GM23338 (cell line): ENCODE results near the gene CFAP97.

ENCODE experiments used
- CREB1 ChIP-seq: fragments of 250-450 bp; sonication (Bioruptor Pico); IDR thresholded peaks from 2 replicates; pipeline ENCODE4 v1.5.0; 2020; ENCODE audit warnings: low read depth, mild to moderate bottlenecking, moderate library complexity
- EZH2 ChIP-seq: fragments of 200-600 bp; sonication (generic); IDR thresholded peaks from one replicate; pipeline ENCODE4 v1.8.0; 2017; ENCODE audit warnings: antibody characterized with exemption, mild to moderate bottlenecking, low read depth; ENCODE audit not compliant: unreplicated experiment
- JUNB ChIP-seq: IDR thresholded peaks from one replicate; pipeline ENCODE4 v1.6.1; 2016; ENCODE audit warnings: antibody characterized with exemption; ENCODE audit not compliant: unreplicated experiment
- NANOG ChIP-seq: IDR thresholded peaks from 2 replicates; pipeline ENCODE4 v1.6.1; 2016; ENCODE audit warnings: antibody characterized with exemption, borderline replicate concordance
- POLR2AphosphoS5 ChIP-seq: IDR thresholded peaks from 2 replicates; pipeline ENCODE4 v1.6.1; 2016; ENCODE audit warnings: antibody characterized with exemption, low read depth
- ZNF331 ChIP-seq: fragments of 250-450 bp; sonication (Bioruptor Pico); IDR thresholded peaks from 2 replicates; pipeline ENCODE4 v1.5.0; 2020; ENCODE audit warnings: low read depth, mild to moderate bottlenecking, moderate library complexity
- TF ChIP-seq, protein P1 (sequence below), 2 experiments: fragments of 200-600 bp in 1 of 2; sonication (generic) in 1 of 2; conservative IDR thresholded peaks; 2 replicates each; pipeline versions ENCODE4 v1.5.1 to v1.6.1; 2016 to 2017; ENCODE audit warnings: antibody characterized with exemption in 2 of 2, low read depth in 2 of 2, mild to moderate bottlenecking in 2 of 2, moderate library complexity in 1 of 2
- TF ChIP-seq, protein P2 (sequence below): IDR thresholded peaks from one replicate; pipeline ENCODE4 v1.6.1; 2018; ENCODE audit warnings: antibody characterized with exemption; ENCODE audit not compliant: unreplicated experiment

DNA sequence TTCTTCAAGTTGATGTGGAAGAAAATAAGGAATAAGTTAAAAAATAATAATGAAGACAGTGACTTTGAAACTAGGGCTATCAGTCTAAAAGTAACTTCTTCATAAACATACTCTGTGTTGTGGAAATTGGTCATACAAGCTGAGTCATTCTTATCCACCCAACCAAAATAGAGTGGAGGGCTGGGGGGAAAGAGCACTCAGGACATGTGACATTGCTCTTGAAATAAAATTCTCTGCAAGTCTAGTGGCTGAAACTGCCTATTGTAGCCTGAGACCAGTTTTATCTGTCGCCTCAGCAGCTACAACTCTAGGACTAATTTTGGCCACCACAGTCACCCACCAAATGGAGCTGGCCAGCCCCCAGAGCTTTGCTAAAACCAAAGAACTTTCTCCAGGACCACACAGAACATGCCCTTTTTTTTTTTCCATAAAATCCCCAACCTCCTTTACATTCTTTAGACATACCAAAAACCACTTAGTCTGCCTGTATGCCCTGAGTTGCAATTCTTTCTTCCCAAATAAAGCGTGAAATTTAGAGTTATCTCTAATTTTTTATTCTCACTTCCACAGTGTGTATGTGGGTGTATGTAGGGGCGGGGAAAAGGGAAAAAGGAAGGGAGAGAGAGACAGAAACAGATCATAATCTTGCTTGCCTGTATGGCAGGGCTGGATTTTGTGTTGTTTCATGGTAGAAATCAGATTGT, 83.7 kb downstream of the CFAP97 start:
- TF ChIP-seq, protein P1, sequence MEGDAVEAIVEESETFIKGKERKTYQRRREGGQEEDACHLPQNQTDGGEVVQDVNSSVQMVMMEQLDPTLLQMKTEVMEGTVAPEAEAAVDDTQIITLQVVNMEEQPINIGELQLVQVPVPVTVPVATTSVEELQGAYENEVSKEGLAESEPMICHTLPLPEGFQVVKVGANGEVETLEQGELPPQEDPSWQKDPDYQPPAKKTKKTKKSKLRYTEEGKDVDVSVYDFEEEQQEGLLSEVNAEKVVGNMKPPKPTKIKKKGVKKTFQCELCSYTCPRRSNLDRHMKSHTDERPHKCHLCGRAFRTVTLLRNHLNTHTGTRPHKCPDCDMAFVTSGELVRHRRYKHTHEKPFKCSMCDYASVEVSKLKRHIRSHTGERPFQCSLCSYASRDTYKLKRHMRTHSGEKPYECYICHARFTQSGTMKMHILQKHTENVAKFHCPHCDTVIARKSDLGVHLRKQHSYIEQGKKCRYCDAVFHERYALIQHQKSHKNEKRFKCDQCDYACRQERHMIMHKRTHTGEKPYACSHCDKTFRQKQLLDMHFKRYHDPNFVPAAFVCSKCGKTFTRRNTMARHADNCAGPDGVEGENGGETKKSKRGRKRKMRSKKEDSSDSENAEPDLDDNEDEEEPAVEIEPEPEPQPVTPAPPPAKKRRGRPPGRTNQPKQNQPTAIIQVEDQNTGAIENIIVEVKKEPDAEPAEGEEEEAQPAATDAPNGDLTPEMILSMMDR (conservative IDR thresholded peaks at IDR 0.05; ENCODE audit: low read depth in 2 of 2), result no peak
- TF ChIP-seq POLR2AphosphoS5 (no peak), EZH2 (no peak), ZNF331 (CRISPR knock-in tag) (no peak), NANOG (no peak), JUNB (no peak), CREB1 (CRISPR knock-in tag) (no peak)
- TF ChIP-seq, protein P2, sequence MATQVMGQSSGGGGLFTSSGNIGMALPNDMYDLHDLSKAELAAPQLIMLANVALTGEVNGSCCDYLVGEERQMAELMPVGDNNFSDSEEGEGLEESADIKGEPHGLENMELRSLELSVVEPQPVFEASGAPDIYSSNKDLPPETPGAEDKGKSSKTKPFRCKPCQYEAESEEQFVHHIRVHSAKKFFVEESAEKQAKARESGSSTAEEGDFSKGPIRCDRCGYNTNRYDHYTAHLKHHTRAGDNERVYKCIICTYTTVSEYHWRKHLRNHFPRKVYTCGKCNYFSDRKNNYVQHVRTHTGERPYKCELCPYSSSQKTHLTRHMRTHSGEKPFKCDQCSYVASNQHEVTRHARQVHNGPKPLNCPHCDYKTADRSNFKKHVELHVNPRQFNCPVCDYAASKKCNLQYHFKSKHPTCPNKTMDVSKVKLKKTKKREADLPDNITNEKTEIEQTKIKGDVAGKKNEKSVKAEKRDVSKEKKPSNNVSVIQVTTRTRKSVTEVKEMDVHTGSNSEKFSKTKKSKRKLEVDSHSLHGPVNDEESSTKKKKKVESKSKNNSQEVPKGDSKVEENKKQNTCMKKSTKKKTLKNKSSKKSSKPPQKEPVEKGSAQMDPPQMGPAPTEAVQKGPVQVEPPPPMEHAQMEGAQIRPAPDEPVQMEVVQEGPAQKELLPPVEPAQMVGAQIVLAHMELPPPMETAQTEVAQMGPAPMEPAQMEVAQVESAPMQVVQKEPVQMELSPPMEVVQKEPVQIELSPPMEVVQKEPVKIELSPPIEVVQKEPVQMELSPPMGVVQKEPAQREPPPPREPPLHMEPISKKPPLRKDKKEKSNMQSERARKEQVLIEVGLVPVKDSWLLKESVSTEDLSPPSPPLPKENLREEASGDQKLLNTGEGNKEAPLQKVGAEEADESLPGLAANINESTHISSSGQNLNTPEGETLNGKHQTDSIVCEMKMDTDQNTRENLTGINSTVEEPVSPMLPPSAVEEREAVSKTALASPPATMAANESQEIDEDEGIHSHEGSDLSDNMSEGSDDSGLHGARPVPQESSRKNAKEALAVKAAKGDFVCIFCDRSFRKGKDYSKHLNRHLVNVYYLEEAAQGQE, result no peak
